BJ (cell line): ENCODE data around the gene ANK2. TPM values are rescaled to one million over a fixed set of nuclear protein-coding genes. Genes with fewer than 3 reads are reported as not detected.

Experiments
- CTCF ChIA-PET: fragments of 350-600 bp; formaldehyde crosslinking; extraction: SDS; loops from one replicate; lab custom pipeline; 2021; ENCODE audit warnings: antibody characterized with exemption, inconsistent platforms; lab: Yijun Ruan, JAX
- POLR2A ChIA-PET: fragments of 300-600 bp; sonication (Branson Sonifier 250); formaldehyde crosslinking; extraction: SDS; loops from one replicate; lab custom pipeline; 2021; ENCODE audit warnings: antibody characterized with exemption; lab: Charles Lee
- DNase-seq: peaks from one replicate; pipeline ENCODE4 v3.0.0-alpha.2; 2011; ENCODE audit warnings: low read depth
- H3K27me3 ChIP-seq: 2 replicates; pipeline ENCODE4 v1.6.0; 2011; ENCODE audit warnings: low read length; ENCODE audit not compliant: control insufficient read depth, insufficient read depth
- H3K36me3 ChIP-seq: 2 replicates; pipeline ENCODE4 v1.5.1; 2011; ENCODE audit warnings: low read length; ENCODE audit not compliant: control insufficient read depth, insufficient read depth
- H3K4me3 ChIP-seq: 2 replicates; pipeline ENCODE4 v1.5.1; 2011; ENCODE audit warnings: low read depth, mild to moderate bottlenecking, control low read depth, low read length
- CTCF ChIP-seq: IDR thresholded peaks from 2 replicates; pipeline ENCODE4 v1.5.1; 2011; ENCODE audit warnings: low read depth, mild to moderate bottlenecking, control low read depth, inconsistent platforms, low read length, moderate library complexity; ENCODE audit not compliant: insufficient read depth
- polyA plus RNA-seq: library from polyadenylated mRNA; depleted of rRNA; stranded (reverse); fragments of >200 nt; gene quantifications from 2 replicates; pipeline ENCODE4 v1.2.3, GENCODE V29; 2011

Gene ANK2
- polyA plus RNA-seq, 1 experiment, result 2.3 TPM

- Histone ChIP-seq H3K27me3 (no peaks in the 10 kb centered on the region), H3K4me3 (no peak overlapping the region), H3K36me3 (no peaks in the 10 kb centered on the region)
- DNase-seq, result no peak
- ChIA-PET CTCF (no interaction called here), POLR2A (no interaction called here)
- TF ChIP-seq CTCF, result no peak
Measured at GRCh38 chr4:113325876-113326615, 276.6 kb downstream of the ANK2 start.

GRCh38 chr4:113327494-113327893, 278.0 kb downstream of the ANK2 start:
- TF ChIP-seq CTCF, result no peak
- POLR2A ChIA-PET, result no interaction called here
- DNase-seq, result no peak
- Histone ChIP-seq H3K36me3 (no peaks in the 10 kb centered on the region), H3K27me3 (no peaks in the 10 kb centered on the region), H3K4me3 (no peak overlapping the region)
- CTCF ChIA-PET, result no interaction called here

GRCh38 chr4:113328514-113328913, 279.1 kb downstream of the ANK2 start:
- ChIA-PET POLR2A (no interaction called here), CTCF (no interaction called here)
- Histone ChIP-seq H3K27me3 (no peaks in the 10 kb centered on the region), H3K4me3 (no peak overlapping the region), H3K36me3 (no peaks in the 10 kb centered on the region)
- TF ChIP-seq CTCF, result no peak; the same call in 1 of the 2 replicates
- DNase-seq, result no peak

DNA sequence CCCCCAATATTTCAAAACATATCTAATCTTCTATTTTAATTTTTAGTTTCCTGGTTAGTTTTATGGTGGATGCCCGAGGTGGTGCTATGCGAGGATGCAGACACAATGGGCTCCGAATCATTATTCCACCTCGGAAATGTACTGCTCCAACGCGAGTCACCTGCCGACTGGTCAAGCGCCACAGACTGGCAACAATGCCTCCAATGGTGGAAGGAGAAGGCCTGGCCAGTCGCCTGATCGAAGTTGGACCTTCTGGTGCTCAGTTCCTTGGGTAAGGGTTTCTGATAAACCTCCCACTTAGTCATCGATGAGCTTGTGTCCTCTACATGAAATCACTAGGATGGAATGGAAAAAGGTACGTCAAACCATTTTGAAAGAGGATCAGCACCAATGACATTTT, 280.7 kb downstream of the ANK2 start:
- H3K27me3 ChIP-seq, result no peaks in the 10 kb centered on the region
- no peak for TF ChIP-seq CTCF
- no peak for DNase-seq
- no peaks in the 10 kb centered on the region for H3K36me3 ChIP-seq
- CTCF ChIA-PET, result interaction anchor here (0.6 kb wide), 1 partner anchor 178 kb away, joined by 3 read pairs; no protein-coding TSS in a partner anchor
- POLR2A ChIA-PET, result no interaction called here
- H3K4me3 ChIP-seq, result no peak overlapping the region

- no peak for TF ChIP-seq CTCF
- Histone ChIP-seq H3K27me3 (peaks cover 2% of the 10 kb centered on the region; the same call in 1 of the 2 replicates), H3K36me3 (no peaks in the 10 kb centered on the region), H3K4me3 (no peak overlapping the region)
- ChIA-PET POLR2A (no interaction called here), CTCF (no interaction called here)
- no peak for DNase-seq
Measured at GRCh38 chr4:113331811-113332210, 282.4 kb downstream of the ANK2 start.
